ENCODE data around the gene KAZN.

- no peak for TF ChIP-seq ZNF473 (tag by site-specific recombination; IDR thresholded peaks at IDR 0.05)
- no peak for TF ChIP-seq SALL2 (tag by site-specific recombination; IDR thresholded peaks at IDR 0.05; ENCODE audit: borderline replicate concordance)
- TF ChIP-seq ZNF558 (tag by site-specific recombination; IDR thresholded peaks at IDR 0.05) = no peak
- TF ChIP-seq, protein P1, sequence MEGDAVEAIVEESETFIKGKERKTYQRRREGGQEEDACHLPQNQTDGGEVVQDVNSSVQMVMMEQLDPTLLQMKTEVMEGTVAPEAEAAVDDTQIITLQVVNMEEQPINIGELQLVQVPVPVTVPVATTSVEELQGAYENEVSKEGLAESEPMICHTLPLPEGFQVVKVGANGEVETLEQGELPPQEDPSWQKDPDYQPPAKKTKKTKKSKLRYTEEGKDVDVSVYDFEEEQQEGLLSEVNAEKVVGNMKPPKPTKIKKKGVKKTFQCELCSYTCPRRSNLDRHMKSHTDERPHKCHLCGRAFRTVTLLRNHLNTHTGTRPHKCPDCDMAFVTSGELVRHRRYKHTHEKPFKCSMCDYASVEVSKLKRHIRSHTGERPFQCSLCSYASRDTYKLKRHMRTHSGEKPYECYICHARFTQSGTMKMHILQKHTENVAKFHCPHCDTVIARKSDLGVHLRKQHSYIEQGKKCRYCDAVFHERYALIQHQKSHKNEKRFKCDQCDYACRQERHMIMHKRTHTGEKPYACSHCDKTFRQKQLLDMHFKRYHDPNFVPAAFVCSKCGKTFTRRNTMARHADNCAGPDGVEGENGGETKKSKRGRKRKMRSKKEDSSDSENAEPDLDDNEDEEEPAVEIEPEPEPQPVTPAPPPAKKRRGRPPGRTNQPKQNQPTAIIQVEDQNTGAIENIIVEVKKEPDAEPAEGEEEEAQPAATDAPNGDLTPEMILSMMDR (tag by site-specific recombination; IDR thresholded peaks at IDR 0.05) = no peak
- TF ChIP-seq, protein P2, sequence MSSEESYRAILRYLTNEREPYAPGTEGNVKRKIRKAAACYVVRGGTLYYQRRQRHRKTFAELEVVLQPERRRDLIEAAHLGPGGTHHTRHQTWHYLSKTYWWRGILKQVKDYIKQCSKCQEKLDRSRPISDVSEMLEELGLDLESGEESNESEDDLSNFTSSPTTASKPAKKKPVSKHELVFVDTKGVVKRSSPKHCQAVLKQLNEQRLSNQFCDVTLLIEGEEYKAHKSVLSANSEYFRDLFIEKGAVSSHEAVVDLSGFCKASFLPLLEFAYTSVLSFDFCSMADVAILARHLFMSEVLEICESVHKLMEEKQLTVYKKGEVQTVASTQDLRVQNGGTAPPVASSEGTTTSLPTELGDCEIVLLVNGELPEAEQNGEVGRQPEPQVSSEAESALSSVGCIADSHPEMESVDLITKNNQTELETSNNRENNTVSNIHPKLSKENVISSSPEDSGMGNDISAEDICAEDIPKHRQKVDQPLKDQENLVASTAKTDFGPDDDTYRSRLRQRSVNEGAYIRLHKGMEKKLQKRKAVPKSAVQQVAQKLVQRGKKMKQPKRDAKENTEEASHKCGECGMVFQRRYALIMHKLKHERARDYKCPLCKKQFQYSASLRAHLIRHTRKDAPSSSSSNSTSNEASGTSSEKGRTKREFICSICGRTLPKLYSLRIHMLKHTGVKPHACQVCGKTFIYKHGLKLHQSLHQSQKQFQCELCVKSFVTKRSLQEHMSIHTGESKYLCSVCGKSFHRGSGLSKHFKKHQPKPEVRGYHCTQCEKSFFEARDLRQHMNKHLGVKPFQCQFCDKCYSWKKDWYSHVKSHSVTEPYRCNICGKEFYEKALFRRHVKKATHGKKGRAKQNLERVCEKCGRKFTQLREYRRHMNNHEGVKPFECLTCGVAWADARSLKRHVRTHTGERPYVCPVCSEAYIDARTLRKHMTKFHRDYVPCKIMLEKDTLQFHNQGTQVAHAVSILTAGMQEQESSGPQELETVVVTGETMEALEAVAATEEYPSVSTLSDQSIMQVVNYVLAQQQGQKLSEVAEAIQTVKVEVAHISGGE (tag by site-specific recombination; conservative IDR thresholded peaks at IDR 0.05; ENCODE audit: low read depth) = no peak
- TF ChIP-seq ZNF19 (tag by site-specific recombination; IDR thresholded peaks at IDR 0.05; ENCODE audit: low read depth) = no peak
- TF ChIP-seq ZFP41 (tag by site-specific recombination; IDR thresholded peaks at IDR 0.05; ENCODE audit: borderline replicate concordance) = no peak
- TF ChIP-seq PBX3 (CRISPR knock-in tag; IDR thresholded peaks at IDR 0.05) = no peak
Observed at GRCh38 chr1:15146971-15147376, 548.5 kb downstream of the KAZN start.

All from HEK293 (cell line).